CD14-positive monocyte (primary cell): ENCODE results near the gene CELF2. TPM values are rescaled to one million over a fixed set of nuclear protein-coding genes. Genes with fewer than 3 reads are reported as not detected.

ENCODE experiments used
- DNase-seq, 3 donors: peaks; one replicate each; pipeline ENCODE4 v3.0.0-alpha.2; 2011 to 2022
- H2AFZ ChIP-seq: 2 replicates; pipeline ENCODE4 v1.6.0; 2012; ENCODE audit warnings: mild to moderate bottlenecking, low read depth, low read length, inconsistent platforms; ENCODE audit not compliant: insufficient read depth, poor library complexity, severe bottlenecking
- H3K27ac ChIP-seq, 2 donors: 1 replicate in 1 of 2; 2 replicates in 1 of 2; pipeline ENCODE4 v1.5.1; 2012 to 2013; ENCODE audit warnings: low read length in 2 of 2, control low read depth in 1 of 2, inconsistent platforms in 1 of 2, low read depth in 1 of 2, mild to moderate bottlenecking in 1 of 2
- H3K27me3 ChIP-seq, 2 donors: one replicate each; pipeline versions ENCODE4 v1.6.0 to v1.6.1; 2011 to 2013; ENCODE audit warnings: low read length in 2 of 2; ENCODE audit not compliant: control insufficient read depth in 2 of 2, insufficient read depth in 2 of 2
- H3K36me3 ChIP-seq, 2 donors: replicated peaks in 1 of 2; 1 replicate in 1 of 2; 2 replicates in 1 of 2; pipeline versions ENCODE4 v1.5.1 to v1.6.1; 2012 to 2013; ENCODE audit warnings: low read length in 2 of 2, control low read depth in 1 of 2, inconsistent platforms in 1 of 2, mild to moderate bottlenecking in 1 of 2; ENCODE audit not compliant: insufficient read depth in 2 of 2, control insufficient read depth in 1 of 2
- H3K4me1 ChIP-seq, 2 donors: 1 replicate in 1 of 2; 2 replicates in 1 of 2; pipeline versions ENCODE4 v1.5.1 to v1.6.1; 2012 to 2013; ENCODE audit warnings: low read length in 2 of 2, control low read depth in 1 of 2, inconsistent platforms in 1 of 2, mild to moderate bottlenecking in 1 of 2, moderate library complexity in 1 of 2; ENCODE audit not compliant: insufficient read depth in 2 of 2, control insufficient read depth in 1 of 2
- H3K4me2 ChIP-seq: replicated peaks from 2 replicates; pipeline ENCODE3; 2012; ENCODE audit warnings: low read length, moderate library complexity, mild to moderate bottlenecking; ENCODE audit not compliant: poor library complexity, severe bottlenecking; ENCODE audit errors: extremely low read depth
- H3K4me3 ChIP-seq, 3 experiments: fragments of 200-600 bp in 1 of 3; sonication (generic) in 1 of 3; replicated peaks in 1 of 3; 1 replicate in 2 of 3; 2 replicates in 1 of 3; pipeline ENCODE4 v1.5.1; 2011 to 2013; ENCODE audit warnings: low read length in 3 of 3, mild to moderate bottlenecking in 3 of 3, control low read depth in 2 of 3, low read depth in 2 of 3, inconsistent platforms in 1 of 3, moderate library complexity in 1 of 3
- H3K79me2 ChIP-seq: 2 replicates; pipeline ENCODE4 v1.6.0; 2012; ENCODE audit warnings: mild to moderate bottlenecking, control low read depth, inconsistent platforms, low read length, moderate library complexity; ENCODE audit not compliant: insufficient read depth
- H3K9ac ChIP-seq: 2 replicates; pipeline ENCODE4 v1.6.0; 2017; ENCODE audit warnings: low read length, mild to moderate bottlenecking; ENCODE audit not compliant: insufficient read depth, poor library complexity, severe bottlenecking
- H3K9me3 ChIP-seq, 2 donors: replicated peaks in 1 of 2; 1 replicate in 1 of 2; 2 replicates in 1 of 2; pipeline versions ENCODE4 v1.5.1 to v1.6.1; 2012 to 2013; ENCODE audit warnings: low read length in 2 of 2, control low read depth in 1 of 2; ENCODE audit not compliant: control insufficient read depth in 1 of 2, insufficient read depth in 1 of 2
- H4K20me1 ChIP-seq: 2 replicates; pipeline ENCODE4 v1.6.0; 2012; ENCODE audit warnings: mild to moderate bottlenecking, low read length, control low read depth, moderate library complexity; ENCODE audit not compliant: insufficient read depth
- H3K27ac Mint-ChIP-seq, 7 donors: one replicate each; pipeline ENCODE4 v1.8.0; 2020; ENCODE audit warnings: mild to moderate bottlenecking in 7 of 7, mixed read lengths in 7 of 7, moderate library complexity in 6 of 7, inconsistent platforms in 2 of 7
- H3K27me3 Mint-ChIP-seq, 3 donors: one replicate each; pipeline ENCODE4 v1.8.0; 2021 to 2022; ENCODE audit warnings: low read depth in 3 of 3, mild to moderate bottlenecking in 3 of 3, mixed read lengths in 3 of 3, moderate library complexity in 3 of 3, inconsistent platforms in 1 of 3
- H3K36me3 Mint-ChIP-seq, 2 donors: one replicate each; pipeline ENCODE4 v1.8.0; 2020; ENCODE audit warnings: mixed read lengths in 2 of 2, inconsistent platforms in 1 of 2, mild to moderate bottlenecking in 1 of 2
- H3K4me1 Mint-ChIP-seq: one replicate; pipeline ENCODE4 v1.8.0; 2020; ENCODE audit warnings: mild to moderate bottlenecking, mixed read lengths
- H3K4me3 Mint-ChIP-seq, 2 donors: one replicate each; pipeline ENCODE4 v1.8.0; 2020; ENCODE audit warnings: mild to moderate bottlenecking in 2 of 2, mixed read lengths in 2 of 2, moderate library complexity in 1 of 2
- H3K9me3 Mint-ChIP-seq, 7 donors: one replicate each; pipeline ENCODE4 v1.8.0; 2020 to 2022; ENCODE audit warnings: mixed read lengths in 7 of 7, mild to moderate bottlenecking in 6 of 7, moderate library complexity in 6 of 7, inconsistent platforms in 2 of 7
- CTCF ChIP-seq: fragments of 200-600 bp; IDR thresholded peaks from one replicate; pipeline ENCODE4 v1.8.0; 2022; ENCODE audit warnings: antibody characterized with exemption, mild to moderate bottlenecking
- WGBS: methylation state at CpG from one replicate; pipeline ENCODE4 v1.1.5; 2013; ENCODE audit warnings: missing lambda C conversion rate; ENCODE audit not compliant: insufficient coverage; 5-methylcytosine and 5-hydroxymethylcytosine counted together
- intact Hi-C, 2 donors: fragments of 100-400 bp; cut with micrococcal nuclease; formaldehyde crosslinking; loops; one replicate each; pipeline versions ENCODE4 v1.15.0 to v1.15.1; 2023
- polyA plus RNA-seq, 3 donors: library from polyadenylated mRNA; depleted of rRNA in 1 of 3; unstranded in 2 of 3; stranded (reverse) in 1 of 3; fragments of 300-500 nt in 2 of 3; fragments of >200 nt in 1 of 3; fragmentation: Illumina TruSeq in 2 of 3; gene quantifications; 1 replicate in 2 of 3; 2 replicates in 1 of 3; pipeline ENCODE4 v1.2.3, GENCODE V29; 2012 to 2021

Gene CELF2
- polyA plus RNA-seq, 3 donors = 53.5 to 93.3 (median 80.5) TPM

GRCh38 chr10:10977978-10978377 is 39.7 kb upstream of the CELF2 start:
- Mint-ChIP-seq H3K27ac (no peak overlapping the region), H3K27me3 (peaks cover 4 to 10% (median 5%) of the 10 kb centered on the region in 3 donors), H3K4me3 (no peak overlapping the region), H3K9me3 (peaks cover 0 to 4% (median 2%) of the 10 kb centered on the region in 7 donors), H3K36me3 (no peaks in the 10 kb centered on the region), H3K4me1 (no peaks in the 10 kb centered on the region)
- H3K4me3 ChIP-seq = no peak overlapping the region
- no peaks in the 10 kb centered on the region for H3K4me1 ChIP-seq
- no peaks in the 10 kb centered on the region for H3K79me2 ChIP-seq
- DNase-seq = no peak
- no peak overlapping the region for H2AFZ ChIP-seq
- H3K4me2 ChIP-seq = no peak overlapping the region
- H3K9ac ChIP-seq = no peak overlapping the region
- H3K36me3 ChIP-seq = no peaks in the 10 kb centered on the region
- intact Hi-C loops = no loop called here
- H3K9me3 ChIP-seq = no peaks in the 10 kb centered on the region
- no peaks in the 10 kb centered on the region for H3K27me3 ChIP-seq
- WGBS = 100% methylated on average over 1 of the region's 2 CpGs
- no peak for TF ChIP-seq CTCF
- no peak overlapping the region for H3K27ac ChIP-seq
- no peaks in the 10 kb centered on the region for H4K20me1 ChIP-seq

- Mint-ChIP-seq H3K9me3 (peaks cover 0 to 4% (median 0%) of the 10 kb centered on the region in 7 donors), H3K36me3 (no peaks in the 10 kb centered on the region), H3K27me3 (peaks cover 0 to 6% (median 5%) of the 10 kb centered on the region in 3 donors), H3K4me1 (no peaks in the 10 kb centered on the region), H3K4me3 (no peak overlapping the region), H3K27ac (no peak overlapping the region)
- no peak overlapping the region for H2AFZ ChIP-seq
- no peaks in the 10 kb centered on the region for H3K36me3 ChIP-seq
- no peak for DNase-seq
- TF ChIP-seq CTCF = no peak
- H3K4me1 ChIP-seq = no peaks in the 10 kb centered on the region
- intact Hi-C loops = no loop called here
- no peak overlapping the region for H3K27ac ChIP-seq
- H3K79me2 ChIP-seq = no peaks in the 10 kb centered on the region
- H3K9ac ChIP-seq = no peak overlapping the region
- no peaks in the 10 kb centered on the region for H4K20me1 ChIP-seq
- H3K9me3 ChIP-seq = no peaks in the 10 kb centered on the region
- H3K4me3 ChIP-seq = no peak overlapping the region
- no peak overlapping the region for H3K4me2 ChIP-seq
- no peaks in the 10 kb centered on the region for H3K27me3 ChIP-seq
- no CpG with 5 or more reads among the region's 2 CpGs for WGBS
Observed at GRCh38 chr10:10985361-10985760, 32.3 kb upstream of the CELF2 start.
